Activated naive CD4-positive, alpha-beta T cell treated with anti-CD3 and anti-CD28 coated beads, Interleukin-2, amount 50 U/mL, for 72 hours (primary cell): Measurements from ENCODE around the gene SYNCRIP. TPM values are rescaled to one million over a fixed set of nuclear protein-coding genes. Genes with fewer than 3 reads are reported as not detected.
"Not testable (repeated sequence)": the region's sequence is repeated elsewhere in the genome, so short reads cannot be mapped to it uniquely, and the experiment has no call there.

ENCODE experiments used
- ATAC-seq, 2 donors: fragments of 150-1000 bp; cut with Tn5 transposase; 2 replicates each; pipeline ENCODE4 v1.10.0; 2021; ENCODE audit warnings: mild to moderate bottlenecking in 2 of 2, moderate library complexity in 2 of 2
- DNase-seq, 2 donors: peaks; one replicate each; pipeline ENCODE4 v3.0.0; 2021 to 2022; ENCODE audit warnings: low spot score in 2 of 2
- H3K27ac Mint-ChIP-seq, 2 donors: one replicate each; pipeline ENCODE4 v1.8.0; 2022; ENCODE audit warnings: mild to moderate bottlenecking in 2 of 2, mixed read lengths in 2 of 2
- H3K36me3 Mint-ChIP-seq, 2 donors: one replicate each; pipeline ENCODE4 v1.8.0; 2022; ENCODE audit warnings: mixed read lengths in 2 of 2
- H3K9me3 Mint-ChIP-seq, 2 donors: one replicate each; pipeline ENCODE4 v1.8.0; 2022; ENCODE audit warnings: mixed read lengths in 2 of 2
- total RNA-seq, 2 donors: library from RNA; stranded (reverse); gene quantifications; one replicate each; pipeline ENCODE4 v1.2.3, GENCODE V29; 2022

The SYNCRIP gene
- total RNA-seq, 2 donors from 2014 or later, result 78.3 to 147 TPM

DNA sequence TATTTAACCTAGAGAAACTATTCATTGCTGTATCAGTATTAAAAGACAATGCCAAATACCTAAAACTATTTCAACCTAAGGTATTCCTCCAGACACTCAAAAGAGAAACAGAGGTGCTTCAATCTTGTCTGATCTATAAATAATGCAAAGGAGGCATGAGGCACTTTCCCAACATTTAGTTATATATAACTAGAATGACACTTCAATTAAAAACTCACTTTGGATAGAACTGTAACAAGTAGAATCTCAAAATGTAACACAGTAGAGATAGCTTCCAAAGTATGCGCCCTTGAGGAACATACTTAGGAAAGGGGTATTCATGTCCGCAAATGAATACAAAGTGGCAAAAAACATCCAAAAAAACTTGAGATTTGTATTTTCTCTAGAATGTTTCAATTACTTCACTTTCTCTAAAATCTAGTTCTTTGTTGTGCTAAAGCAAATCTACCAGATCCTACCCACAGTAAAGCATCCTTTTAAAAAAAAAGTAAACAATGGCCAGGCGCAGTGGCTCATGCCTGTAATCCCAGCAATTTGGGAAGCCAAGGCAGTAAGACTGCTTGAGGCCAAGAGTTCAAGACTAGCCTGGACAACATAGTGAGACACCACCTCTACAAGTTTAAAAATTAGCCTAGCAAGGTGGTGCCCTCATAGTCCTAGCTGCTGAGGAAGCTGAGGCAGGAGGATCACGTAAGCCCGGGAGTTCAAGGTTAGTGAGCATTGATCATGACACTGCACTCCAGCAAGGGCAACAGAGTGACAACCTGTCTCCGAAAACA lies 10.3 kb downstream of the SYNCRIP start:
- H3K9me3 Mint-ChIP-seq, result no peaks in the 10 kb centered on the region
- ATAC-seq, result no peak
- peaks cover 27 to 67% of the 10 kb centered on the region in 2 donors for H3K36me3 Mint-ChIP-seq

GRCh38 chr6:85631117-85631516 lies 11.6 kb downstream of the SYNCRIP start:
- ATAC-seq, result not testable (repeated sequence)

More for the DNA sequence above, 10.3 kb downstream of the SYNCRIP start:
- no peak overlapping the region for H3K27ac Mint-ChIP-seq
- DNase-seq, result no peak

DNA sequence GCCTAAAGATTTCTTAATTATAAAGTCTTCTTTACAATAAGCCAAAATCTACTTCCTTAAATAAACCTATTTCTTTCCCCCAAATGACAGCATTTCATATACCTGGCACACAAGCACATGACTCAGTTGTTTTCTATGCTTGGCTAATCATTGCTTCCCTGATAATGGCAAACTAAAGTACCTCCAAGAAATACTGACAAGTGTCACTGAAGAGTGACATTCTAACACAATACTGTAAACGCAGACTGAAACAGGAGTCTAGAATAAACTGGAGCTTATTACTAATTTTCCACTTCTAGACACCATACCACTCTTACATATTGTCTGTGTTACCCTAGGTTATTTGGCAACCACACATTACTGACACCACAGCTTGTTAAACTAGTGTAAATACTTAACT lies 14.3 kb downstream of the SYNCRIP start:
- Mint-ChIP-seq H3K9me3 (no peaks in the 10 kb centered on the region), H3K36me3 (peaks cover 19 to 61% of the 10 kb centered on the region in 2 donors), H3K27ac (peak overlapping the region; percentile 29 to 40)
- no peak for ATAC-seq
- DNase-seq, result no peak

More at GRCh38 chr6:85631117-85631516, 11.6 kb downstream of the SYNCRIP start:
- H3K36me3 Mint-ChIP-seq, result peaks cover 21 to 56% of the 10 kb centered on the region in 2 donors
- DNase-seq, H3K9me3 Mint-ChIP-seq: not testable (repeated sequence)
- H3K27ac Mint-ChIP-seq, result peak overlapping the region in 1 of 2 donors; percentile 22

DNA sequence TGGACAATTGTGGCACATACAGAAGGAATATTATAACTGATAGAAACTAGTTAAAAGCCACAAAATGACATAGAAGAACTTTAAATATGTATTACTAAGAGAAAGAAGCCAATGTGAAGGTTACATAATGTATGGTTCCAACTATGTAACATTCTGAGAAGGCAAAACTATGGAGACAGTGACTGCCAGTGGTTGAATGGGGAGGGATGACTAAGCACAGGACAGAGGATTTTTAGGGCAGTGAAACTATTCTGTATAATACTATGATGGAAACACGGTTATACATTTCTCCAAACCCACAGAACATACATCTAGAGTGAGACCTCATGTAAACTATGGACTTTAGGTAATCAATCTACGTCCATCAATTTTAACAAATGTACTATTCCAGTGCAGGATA lies 22.4 kb downstream of the SYNCRIP start:
- DNase-seq (no peak), ATAC-seq (peak in 1 of 2 donors; percentile 31)
- Mint-ChIP-seq H3K9me3 (no peaks in the 10 kb centered on the region), H3K27ac (peak overlapping the region in 1 of 2 donors; percentile 90), H3K36me3 (peaks cover 17 to 76% of the 10 kb centered on the region in 2 donors)

DNA sequence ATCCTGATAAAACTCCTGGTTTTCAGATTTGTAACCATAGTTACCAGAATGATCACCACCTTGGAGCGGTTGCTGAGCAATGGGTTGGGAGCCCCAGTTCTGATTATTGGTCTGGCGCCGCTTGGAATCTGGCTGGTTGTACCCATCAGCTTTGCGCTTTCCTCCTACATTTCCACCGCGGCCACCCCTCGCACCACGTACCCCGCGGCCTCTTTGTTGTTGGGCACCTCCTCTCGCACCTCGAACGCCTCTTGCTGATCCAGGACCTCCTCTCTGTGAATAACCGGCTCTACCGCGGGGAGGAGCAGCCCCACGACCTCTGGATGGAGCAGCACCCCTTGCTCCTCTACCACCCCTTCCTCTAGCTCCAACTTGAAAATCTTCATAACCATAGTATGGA lies 27.9 kb downstream of the SYNCRIP start:
- no peak for ATAC-seq
- H3K9me3 Mint-ChIP-seq, result no peaks in the 10 kb centered on the region
- no peak for DNase-seq
- peaks cover 15 to 54% of the 10 kb centered on the region in 2 donors for H3K36me3 Mint-ChIP-seq
- peak overlapping the region; percentile 69 to 70 for H3K27ac Mint-ChIP-seq

GRCh38 chr6:85612690-85613474 lies 29.8 kb downstream of the SYNCRIP start:
- Mint-ChIP-seq H3K9me3 (no peaks in the 10 kb centered on the region), H3K36me3 (peaks cover 6 to 54% of the 10 kb centered on the region in 2 donors), H3K27ac (no peak overlapping the region)
- DNase-seq (no peak), ATAC-seq (no peak)

- Mint-ChIP-seq H3K36me3 (peaks cover 6 to 47% of the 10 kb centered on the region in 2 donors), H3K9me3 (no peaks in the 10 kb centered on the region), H3K27ac (peak overlapping the region in 1 of 2 donors; percentile 15)
- no peak for ATAC-seq
- no peak for DNase-seq
Observed at GRCh38 chr6:85610182-85610895, 32.3 kb downstream of the SYNCRIP start.

GRCh38 chr6:85602100-85602499 lies 40.6 kb downstream of the SYNCRIP start:
- Mint-ChIP-seq H3K36me3 (peaks cover 5% of the 10 kb centered on the region in 2 donors), H3K27ac (peak overlapping the region in 1 of 2 donors; percentile 22), H3K9me3 (no peaks in the 10 kb centered on the region)
- DNase-seq (no peak), ATAC-seq (no peak)

DNA sequence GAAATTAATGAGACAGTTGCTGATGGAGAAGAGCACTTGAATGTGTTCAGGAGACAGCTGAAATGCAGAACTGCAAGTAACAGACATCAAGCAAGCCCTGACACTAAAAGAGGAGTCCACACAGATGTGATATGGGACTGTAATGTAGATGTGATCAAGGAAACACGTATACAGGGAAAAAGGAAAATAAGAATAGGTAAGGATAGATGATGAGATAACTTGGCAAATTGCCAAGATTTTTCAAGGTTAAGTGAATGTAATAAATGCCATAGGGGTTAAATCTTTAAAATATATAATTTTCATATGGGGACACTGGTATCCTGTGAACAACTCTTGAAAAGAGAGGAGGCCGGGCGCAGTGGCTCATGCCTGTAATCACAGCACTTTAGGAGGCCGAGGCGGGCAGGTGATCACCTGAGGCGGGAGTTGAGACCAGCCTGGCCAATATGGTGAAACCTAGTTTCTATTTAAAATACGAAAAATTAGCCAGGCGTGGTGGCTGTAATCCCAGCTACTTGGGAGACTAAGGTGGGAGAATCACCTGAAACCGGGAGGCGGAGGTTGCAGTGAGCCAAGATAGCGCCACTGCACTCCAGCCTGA lies 41.9 kb downstream of the SYNCRIP start:
- no peak for DNase-seq
- ATAC-seq, result no peak
- peak overlapping the region; percentile 72 to 92 for H3K27ac Mint-ChIP-seq
- no peaks in the 10 kb centered on the region for H3K9me3 Mint-ChIP-seq
- H3K36me3 Mint-ChIP-seq, result peaks cover 0 to 5% of the 10 kb centered on the region in 2 donors

- ATAC-seq, result peak; percentile 28 to 61
- DNase-seq, result peak in 1 of 2 donors; percentile 50
- Mint-ChIP-seq H3K27ac (peak overlapping the region; percentile 96 to 98), H3K36me3 (peaks cover 29 to 31% of the 10 kb centered on the region in 2 donors), H3K9me3 (peaks cover 0 to 5% of the 10 kb centered on the region in 2 donors)
Observed at GRCh38 chr6:85594197-85594930, 48.3 kb downstream of the SYNCRIP start.

DNA sequence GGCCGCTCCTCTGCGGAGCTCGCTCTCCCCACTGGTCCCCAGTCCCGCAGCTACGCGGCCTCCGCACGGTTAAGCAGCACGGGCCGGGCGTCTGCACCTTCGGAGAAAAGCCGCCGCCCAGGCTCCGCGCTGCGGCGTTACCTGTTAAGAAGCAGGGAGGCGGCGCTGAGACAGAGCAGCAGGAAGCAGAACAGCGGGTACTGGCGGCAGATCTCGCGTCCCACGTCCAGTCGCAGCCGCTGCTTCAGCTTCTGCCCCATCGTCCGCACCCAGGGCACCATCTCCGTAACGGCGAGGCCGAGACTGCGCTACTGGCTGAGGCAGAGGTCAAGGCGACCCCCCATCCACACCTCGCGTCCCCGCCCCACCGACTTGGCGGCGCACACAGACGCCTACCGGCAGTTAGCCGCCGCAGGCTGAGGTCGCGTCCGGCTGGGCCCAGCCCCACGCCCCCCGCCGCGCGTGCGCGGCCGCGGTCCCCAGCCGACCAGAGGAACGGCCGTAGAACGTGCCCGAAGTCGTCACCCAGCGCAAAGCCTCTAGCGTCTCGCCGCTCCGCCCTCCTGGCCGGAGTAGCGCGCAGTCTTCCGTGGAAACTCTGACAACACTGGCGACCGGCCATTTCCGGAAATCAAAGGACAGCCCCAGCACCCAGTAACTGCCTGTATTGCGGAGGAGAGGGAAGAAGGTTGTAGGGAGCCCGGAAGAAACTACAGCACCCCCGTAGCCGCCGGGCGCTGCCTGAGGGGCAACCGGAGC lies 49.1 kb downstream of the SYNCRIP start, which contains the start of gene SNX14:
Gene SNX14, minus strand, starts transcription at position 421 of the 759 bp plus-strand sequence. Its CDS starts 140 bp downstream, at position 281.
- H3K27ac Mint-ChIP-seq, result peak within 1 kb of the TSS; percentile 96 to 98
- peak; percentile 85 to 90 for ATAC-seq
- peaks cover 0 to 6% of the 10 kb centered on the region in 2 donors for H3K9me3 Mint-ChIP-seq
- peaks cover 31 to 38% of the 10 kb centered on the region in 2 donors for H3K36me3 Mint-ChIP-seq
- peak; percentile 69 to 94 for DNase-seq

DNA sequence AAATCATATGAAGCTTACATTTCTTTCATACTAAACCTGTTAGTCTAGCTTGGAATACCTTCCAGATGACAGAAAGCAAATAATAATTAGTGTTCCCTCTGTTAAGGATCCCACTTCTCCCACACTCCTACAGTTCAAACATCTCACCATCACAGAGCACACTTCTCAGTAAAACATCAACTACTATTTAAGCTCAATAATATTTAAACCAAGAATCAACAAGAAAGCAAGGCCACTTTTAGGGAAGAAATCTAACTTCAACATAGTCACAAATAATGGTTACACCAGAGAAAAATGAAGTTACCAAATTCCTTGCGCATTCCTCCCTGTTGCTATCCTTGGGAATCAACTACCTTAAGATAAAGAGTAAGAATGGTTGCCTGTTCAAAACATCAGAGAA lies 50.7 kb downstream of the SYNCRIP start:
- Mint-ChIP-seq H3K9me3 (peaks cover 0 to 6% of the 10 kb centered on the region in 2 donors), H3K27ac (peak overlapping the region; percentile 80 to 98), H3K36me3 (peaks cover 31 to 42% of the 10 kb centered on the region in 2 donors)
- no peak for ATAC-seq
- no peak for DNase-seq

DNA sequence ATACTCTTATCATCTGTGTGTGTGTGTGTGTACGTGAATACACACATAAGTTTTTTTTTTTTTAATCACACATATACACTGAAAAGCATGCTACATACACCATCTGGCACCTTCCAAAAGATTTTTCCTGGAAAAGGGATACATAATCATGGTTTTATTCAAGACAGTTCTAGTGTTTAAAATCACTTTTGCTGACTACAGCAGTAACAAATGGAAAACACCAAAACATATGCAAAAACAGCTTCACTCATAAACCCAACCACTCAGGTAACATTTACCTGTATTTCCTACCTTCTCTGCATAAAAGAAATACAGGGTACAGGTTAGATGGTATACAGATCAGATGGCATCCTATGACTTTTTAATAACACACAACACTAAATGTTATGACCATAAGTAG lies 51.5 kb downstream of the SYNCRIP start:
- ATAC-seq (no peak), DNase-seq (no peak)
- Mint-ChIP-seq H3K36me3 (peaks cover 31 to 46% of the 10 kb centered on the region in 2 donors), H3K9me3 (peaks cover 0 to 6% of the 10 kb centered on the region in 2 donors), H3K27ac (no peak overlapping the region)

DNA sequence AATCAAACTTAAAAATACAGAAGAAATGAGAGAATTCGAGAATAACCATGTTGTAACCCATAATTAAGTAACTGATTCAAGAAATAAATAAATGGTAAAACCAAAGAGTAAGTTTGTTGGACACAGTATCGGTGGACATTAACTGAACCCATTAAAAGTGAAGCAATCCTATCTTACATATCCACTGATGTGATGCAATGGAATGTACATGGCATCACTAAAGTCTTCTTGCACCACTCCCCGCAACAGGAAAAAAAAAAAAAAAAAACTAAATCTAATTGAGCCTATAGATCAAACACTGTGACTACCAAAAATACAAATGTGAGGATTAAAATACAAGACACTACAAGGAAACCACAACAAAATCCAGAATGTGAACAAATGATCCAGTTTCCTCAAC lies 56.9 kb downstream of the SYNCRIP start:
- H3K9me3 Mint-ChIP-seq, result peaks cover 13 to 27% of the 10 kb centered on the region in 2 donors
- H3K36me3 Mint-ChIP-seq, result peaks cover 60 to 80% of the 10 kb centered on the region in 2 donors
- ATAC-seq (no peak), DNase-seq (no peak)
- no peak overlapping the region for H3K27ac Mint-ChIP-seq

DNA sequence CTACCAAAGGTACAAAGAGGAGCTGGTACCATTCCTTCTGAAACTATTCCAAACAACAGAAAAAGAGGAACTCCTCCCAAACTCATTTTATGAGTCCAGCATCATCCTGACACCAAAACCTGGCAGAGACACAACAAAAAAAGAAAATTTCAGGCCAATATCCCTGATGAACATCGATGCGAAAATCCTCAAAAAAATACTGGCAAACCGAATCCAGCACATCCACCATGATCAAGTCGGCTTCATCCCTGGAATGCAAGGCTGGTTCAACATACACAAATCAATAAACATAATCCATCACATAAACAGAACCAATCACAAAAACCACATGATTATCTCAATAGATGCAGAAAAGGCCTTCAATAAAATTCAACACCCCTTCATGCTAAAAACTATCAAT lies 59.9 kb downstream of the SYNCRIP start:
- peaks cover 49 to 58% of the 10 kb centered on the region in 2 donors for H3K36me3 Mint-ChIP-seq
- DNase-seq, H3K27ac Mint-ChIP-seq, ATAC-seq: not testable (repeated sequence)
- H3K9me3 Mint-ChIP-seq, result peaks cover 13 to 21% of the 10 kb centered on the region in 2 donors
